Thyroid gland (tissue), 4 donors: ENCODE results near the gene SPG7.

Experiments used
- CTCF ChIP-seq, 6 experiments: fragments of 200-600 bp in 3 of 6; fragments of 450-650 bp in 3 of 6; sonication (generic) in 3 of 6; IDR thresholded peaks; one replicate each; pipeline ENCODE4 v1.5.1; 2016 to 2019; ENCODE audit warnings: antibody characterized with exemption in 6 of 6, mild to moderate bottlenecking in 2 of 6, inconsistent platforms in 1 of 6, moderate library complexity in 1 of 6
- POLR2A ChIP-seq, 2 donors: fragments of 450-650 bp; IDR thresholded peaks; one replicate each; pipeline ENCODE4 v1.6.1; 2017; ENCODE audit warnings: antibody characterized with exemption in 2 of 2, mild to moderate bottlenecking in 2 of 2, moderate library complexity in 1 of 2

GRCh38 chr16:89473791-89474414, 34.3 kb upstream of the SPG7 start:
- TF ChIP-seq CTCF (IDR thresholded peaks at IDR 0.05) (no peak), POLR2A (IDR thresholded peaks at IDR 0.05) (no peak)
